NCI-H146 treated with DMSO at 0.1 percent for 48 hours (cell line): ENCODE measurements around the gene CBLN1.

Experiments
- DNase-seq: peaks from one replicate; lab custom pipeline; 2025; ENCODE audit not compliant: unreplicated experiment; lab: John Stamatoyannopoulos, UW

The CBLN1 gene

GRCh38 chr16:49281480-49281842 lies at the start of gene CBLN1:
CBLN1 (minus strand) TSS chr16:49281838; CDS start chr16:49281465, 373 bp downstream.
- DNase-seq = no peak

GRCh38 chr16:49330562-49331201 lies 49.0 kb upstream of the CBLN1 start:
- DNase-seq = no peak

- DNase-seq = no peak
Observed at GRCh38 chr16:49328325-49328724, 46.7 kb upstream of the CBLN1 start.

GRCh38 chr16:49327466-49327865 lies 45.8 kb upstream of the CBLN1 start:
- DNase-seq = no peak

GRCh38 chr16:49324703-49325102 lies 43.1 kb upstream of the CBLN1 start:
- DNase-seq = no peak

- DNase-seq = no peak
Observed at GRCh38 chr16:49315602-49316001, 34.0 kb upstream of the CBLN1 start.

- no peak for DNase-seq
Observed at GRCh38 chr16:49312389-49312985, 30.8 kb upstream of the CBLN1 start.

- DNase-seq = no peak
Observed at GRCh38 chr16:49311823-49312222, 30.2 kb upstream of the CBLN1 start.

GRCh38 chr16:49307176-49307575 lies 25.5 kb upstream of the CBLN1 start:
- no peak for DNase-seq

- no peak for DNase-seq
Observed at GRCh38 chr16:49305406-49305805, 23.8 kb upstream of the CBLN1 start.

GRCh38 chr16:49292413-49292812 lies 10.8 kb upstream of the CBLN1 start:
- no peak for DNase-seq

- DNase-seq = no peak
Observed at GRCh38 chr16:49287572-49287971, 5.9 kb upstream of the CBLN1 start.

- no peak for DNase-seq
Observed at GRCh38 chr16:49284962-49285361, 3.3 kb upstream of the CBLN1 start.

- DNase-seq = no peak
Observed at GRCh38 chr16:49283376-49284049, 1.9 kb upstream of the CBLN1 start.

GRCh38 chr16:49282690-49283375 lies 1.2 kb upstream of the CBLN1 start:
- DNase-seq = no peak

GRCh38 chr16:49281843-49282642 lies 405 bp upstream of the CBLN1 start:
- peak; percentile 71 for DNase-seq

GRCh38 chr16:49280841-49281371 lies 732 bp downstream of the CBLN1 start:
- DNase-seq = no peak

- no peak for DNase-seq
Observed at GRCh38 chr16:49280105-49280741, 1.4 kb downstream of the CBLN1 start.

GRCh38 chr16:49278944-49279725 lies 2.5 kb downstream of the CBLN1 start:
- no peak for DNase-seq

- DNase-seq = no peak
Observed at GRCh38 chr16:49278567-49278827, 3.1 kb downstream of the CBLN1 start.
